HCT116 (cell line): ENCODE results near the gene GRIN2A. TPM values are rescaled to one million over a fixed set of nuclear protein-coding genes. Genes with fewer than 3 reads are reported as not detected.

Experiments used
- ATAC-seq: fragments of 200-7000 bp; cut with Tn5 transposase; 2 replicates; pipeline ENCODE4 v1.9.1; 2020; ENCODE audit warnings: mild to moderate bottlenecking, moderate library complexity
- BruUV-seq: library from RNA; stranded (reverse); fragments of 400-500 nt; replicated peaks from 2 replicates; lab custom pipeline; 2021; lab: Mats Ljungman, UMichigan
- CTCF ChIA-PET: fragments of 300-600 bp; sonication (Branson Sonifier 250); formaldehyde crosslinking; loops from one replicate; lab custom pipeline; 2021; ENCODE audit warnings: antibody characterized with exemption; lab: Charles Lee
- POLR2A ChIA-PET: fragments of 300-600, 350-600 bp; sonication (Branson Sonifier 250); formaldehyde crosslinking; loops from one replicate; lab custom pipeline; 2021; ENCODE audit warnings: antibody characterized with exemption; lab: Charles Lee
- RAD21 ChIA-PET, 2 experiments: fragments of 300-600 bp; sonication (Branson Sonifier 250); formaldehyde crosslinking; loops; one replicate each; lab custom pipeline; 2023; ENCODE audit warnings: low total read pairs in 2 of 2; ENCODE audit not compliant: uncharacterized antibody in 2 of 2, unreplicated experiment in 2 of 2, low non-redundant PET in 1 of 2; lab: Charles Lee
- DNase-seq: peaks from one replicate; pipeline ENCODE4 v3.0.0-alpha.2; 2010; ENCODE audit warnings: low read depth, low spot score
- H2AFZ ChIP-seq: fragments of 200-600 bp; shearing (Covaris generic), sonication (generic); 2 replicates; pipeline ENCODE4 v1.6.1; 2017; ENCODE audit warnings: low read depth, mixed run types, mixed read lengths, antibody characterized with exemption, low read length; ENCODE audit not compliant: poor library complexity, severe bottlenecking
- H3K27ac ChIP-seq: 2 replicates; pipeline ENCODE4 v1.5.1; 2012; ENCODE audit warnings: low read depth, low read length
- H3K27me3 ChIP-seq: fragments of 200-600 bp; sonication (generic); 2 replicates; pipeline ENCODE4 v1.6.1; 2016; ENCODE audit warnings: mixed run types, low read length, mixed read lengths; ENCODE audit not compliant: insufficient read depth
- H3K36me3 ChIP-seq, 2 experiments: fragments of 200-500 bp in 1 of 2; fragments of 200-600 bp in 1 of 2; sonication (Bioruptor generic) in 1 of 2; sonication (generic) in 1 of 2; 2 replicates each; pipeline versions ENCODE4 v1.5.1 to v1.6.1; 2014 to 2016; ENCODE audit warnings: low read length in 2 of 2, inconsistent platforms in 1 of 2, mixed read lengths in 1 of 2, mixed run types in 1 of 2; ENCODE audit not compliant: insufficient read depth in 2 of 2, control insufficient read depth in 1 of 2
- H3K4me1 ChIP-seq, 2 experiments: fragments of 200-600 bp in 1 of 2; sonication (generic) in 1 of 2; 2 replicates each; pipeline versions ENCODE4 v1.5.1 to v1.6.1; 2012 to 2017; ENCODE audit warnings: low read length in 2 of 2, inconsistent platforms in 1 of 2, mild to moderate bottlenecking in 1 of 2, mixed read lengths in 1 of 2, mixed run types in 1 of 2, moderate library complexity in 1 of 2; ENCODE audit not compliant: insufficient read depth in 2 of 2, control insufficient read depth in 1 of 2
- H3K4me2 ChIP-seq: fragments of 200-600 bp; sonication (generic); 2 replicates; pipeline ENCODE4 v1.6.1; 2017; ENCODE audit warnings: mixed run types, low read length, mixed read lengths
- H3K4me3 ChIP-seq, 2 experiments: fragments of 200-600 bp in 1 of 2; sonication (generic) in 1 of 2; replicated peaks in 1 of 2; 2 replicates each; pipeline ENCODE4 v1.5.1; 2011 to 2016; ENCODE audit warnings: low read length in 2 of 2, control low read depth in 1 of 2, low read depth in 1 of 2, mild to moderate bottlenecking in 1 of 2, mixed read lengths in 1 of 2, mixed run types in 1 of 2
- H3K79me2 ChIP-seq: fragments of 200-600 bp; sonication (generic); 2 replicates; pipeline ENCODE4 v1.6.1; 2017; ENCODE audit warnings: mild to moderate bottlenecking, mixed run types, low read length, moderate library complexity, mixed read lengths; ENCODE audit not compliant: insufficient read depth
- H3K9ac ChIP-seq: fragments of 200-600 bp; sonication (generic); 2 replicates; pipeline ENCODE4 v1.6.1; 2016; ENCODE audit warnings: low read length, mixed read lengths
- H3K9me2 ChIP-seq: fragments of 200-600 bp; sonication (generic), shearing (Covaris generic); 2 replicates; pipeline ENCODE4 v1.6.1; 2017; ENCODE audit warnings: mixed run types, mild to moderate bottlenecking, moderate library complexity; ENCODE audit not compliant: insufficient read depth
- H3K9me3 ChIP-seq, 2 experiments: fragments of 200-500 bp in 1 of 2; fragments of 200-600 bp in 1 of 2; sonication (Bioruptor generic) in 1 of 2; sonication (generic) in 1 of 2; 2 replicates each; pipeline ENCODE4 v1.6.1; 2014 to 2017; ENCODE audit warnings: low read length in 2 of 2, mixed read lengths in 2 of 2, inconsistent platforms in 1 of 2, low read depth in 1 of 2, mild to moderate bottlenecking in 1 of 2, mixed run types in 1 of 2, moderate library complexity in 1 of 2; ENCODE audit not compliant: control insufficient read depth in 1 of 2, insufficient read depth in 1 of 2
- H4K20me1 ChIP-seq: fragments of 200-600 bp; sonication (generic), shearing (Covaris generic); 2 replicates; pipeline ENCODE4 v1.6.1; 2017; ENCODE audit warnings: mixed run types, mild to moderate bottlenecking, moderate library complexity; ENCODE audit not compliant: insufficient read depth
- CBX3 ChIP-seq: IDR thresholded peaks from 2 replicates; pipeline ENCODE4 v1.6.1; 2012; ENCODE audit warnings: low read depth
- CEBPB ChIP-seq: IDR thresholded peaks from 2 replicates; pipeline ENCODE4 v1.6.1; 2012; ENCODE audit warnings: low read depth
- EGR1 ChIP-seq: IDR thresholded peaks from 2 replicates; pipeline ENCODE4 v1.6.1; 2012; ENCODE audit warnings: low read depth
- EZH2phosphoT487 ChIP-seq: fragments of 200-600 bp; IDR thresholded peaks from 2 replicates; pipeline ENCODE4 v1.6.1; 2018; ENCODE audit warnings: antibody characterized with exemption, borderline replicate concordance
- FOSL1 ChIP-seq: IDR thresholded peaks from 2 replicates; pipeline ENCODE4 v1.6.1; 2012; ENCODE audit warnings: low read depth
- JUND ChIP-seq: IDR thresholded peaks from 2 replicates; pipeline ENCODE4 v1.6.1; 2012
- POLR2AphosphoS5 ChIP-seq: IDR thresholded peaks from 2 replicates; pipeline ENCODE4 v1.6.1; 2011; ENCODE audit warnings: mild to moderate bottlenecking, low read depth, low read length, moderate library complexity
- RAD21 ChIP-seq: IDR thresholded peaks from 2 replicates; pipeline ENCODE4 v1.6.1; 2012; ENCODE audit warnings: low read depth, mild to moderate bottlenecking
- SIN3A ChIP-seq: IDR thresholded peaks from 2 replicates; pipeline ENCODE4 v1.6.1; 2012; ENCODE audit warnings: low read depth
- SP1 ChIP-seq: IDR thresholded peaks from 2 replicates; pipeline ENCODE4 v1.6.1; 2012; ENCODE audit warnings: low read depth
- SRF ChIP-seq: IDR thresholded peaks from 2 replicates; pipeline ENCODE4 v1.6.1; 2012; ENCODE audit warnings: low read depth
- TCF7L2 ChIP-seq: IDR thresholded peaks from 2 replicates; pipeline ENCODE4 v1.7.0; 2011; ENCODE audit warnings: borderline replicate concordance, inconsistent platforms; ENCODE audit not compliant: insufficient read depth, insufficient read length; ENCODE audit errors: extremely low read depth
- ZFX ChIP-seq: fragments of 450-650 bp; IDR thresholded peaks from 2 replicates; pipeline ENCODE4 v1.6.1; 2017
- intact Hi-C: fragments of 100-400 bp; cut with micrococcal nuclease; formaldehyde crosslinking; loops from 2 replicates; pipeline ENCODE4 v1.10.0; 2022
- total RNA-seq: library from RNA; stranded (reverse); gene quantifications from one replicate; pipeline ENCODE4 v1.2.1, GENCODE V29; 2021; ENCODE audit not compliant: unreplicated experiment
- TF ChIP-seq, protein P1 (sequence below): IDR thresholded peaks from 2 replicates; pipeline ENCODE4 v1.6.1; 2012
- TF ChIP-seq, protein P2 (sequence below): IDR thresholded peaks from 2 replicates; pipeline ENCODE4 v1.6.1; 2011; ENCODE audit warnings: mild to moderate bottlenecking, low read length, moderate library complexity; ENCODE audit not compliant: insufficient replicate concordance; ENCODE audit errors: extremely low read depth
- TF ChIP-seq, protein P3 (sequence below), 3 experiments: fragments of 200-600 bp in 1 of 3; sonication (generic) in 1 of 3; IDR thresholded peaks in 2 of 3; conservative IDR thresholded peaks in 1 of 3; 2 replicates each; pipeline ENCODE4 v1.5.1; 2012 to 2017; ENCODE audit warnings: low read depth in 2 of 3, low read length in 2 of 3, antibody characterized with exemption in 1 of 3, borderline replicate concordance in 1 of 3, control low read depth in 1 of 3, mild to moderate bottlenecking in 1 of 3, mixed read lengths in 1 of 3, mixed run types in 1 of 3, moderate library complexity in 1 of 3; ENCODE audit not compliant: insufficient read depth in 1 of 3

GRIN2A gene
- total RNA-seq, 1 experiment from 2014 or later, result 0.02 TPM

DNA sequence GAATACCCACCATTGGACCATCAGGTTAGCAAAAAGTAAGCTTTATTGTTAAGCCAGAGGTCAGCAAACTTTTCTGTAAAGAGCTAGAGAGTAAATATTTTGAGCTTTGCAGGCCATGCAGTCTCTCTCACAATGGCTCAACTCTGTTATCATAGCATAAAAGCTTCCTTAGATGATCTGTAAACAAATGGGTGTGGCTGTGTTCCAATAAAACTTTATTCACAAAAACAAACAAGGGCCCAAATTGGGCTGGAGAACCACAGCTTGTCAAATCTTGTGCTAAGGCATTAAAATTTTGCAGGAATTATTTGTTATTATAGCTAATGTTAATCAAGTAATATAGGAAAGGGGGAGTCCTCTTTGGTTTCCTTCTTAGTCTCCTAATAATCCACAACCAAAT, 153.6 kb downstream of the GRIN2A start:
- Histone ChIP-seq H3K9me3 (no peaks in the 10 kb centered on the region), H3K9me2 (no peaks in the 10 kb centered on the region), H3K4me3 (no peak overlapping the region), H3K4me1 (no peaks in the 10 kb centered on the region), H3K27me3 (peaks cover 26% of the 10 kb centered on the region), H3K36me3 (no peaks in the 10 kb centered on the region), H4K20me1 (no peaks in the 10 kb centered on the region), H3K79me2 (no peaks in the 10 kb centered on the region), H3K9ac (no peak overlapping the region), H3K4me2 (no peak overlapping the region), H3K27ac (no peak overlapping the region), H2AFZ (no peak overlapping the region)
- ChIA-PET RAD21 (no interaction called here), CTCF (no interaction called here), POLR2A (no interaction called here)
- ATAC-seq (no peak), DNase-seq (no peak)
- BruUV-seq, result no TSS peak
- intact Hi-C loops, result no loop called here
- no peak for TF ChIP-seq RAD21
- no peak for TF ChIP-seq FOSL1
- TF ChIP-seq SRF, result no peak
- no peak for TF ChIP-seq SP1
- TF ChIP-seq EZH2phosphoT487, result no peak
- no peak for TF ChIP-seq CEBPB
- no peak for TF ChIP-seq POLR2AphosphoS5
- no peak for TF ChIP-seq SIN3A
- TF ChIP-seq ZFX, result no peak
- TF ChIP-seq, protein P1, sequence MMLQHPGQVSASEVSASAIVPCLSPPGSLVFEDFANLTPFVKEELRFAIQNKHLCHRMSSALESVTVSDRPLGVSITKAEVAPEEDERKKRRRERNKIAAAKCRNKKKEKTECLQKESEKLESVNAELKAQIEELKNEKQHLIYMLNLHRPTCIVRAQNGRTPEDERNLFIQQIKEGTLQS, result no peak
- TF ChIP-seq, protein P2, sequence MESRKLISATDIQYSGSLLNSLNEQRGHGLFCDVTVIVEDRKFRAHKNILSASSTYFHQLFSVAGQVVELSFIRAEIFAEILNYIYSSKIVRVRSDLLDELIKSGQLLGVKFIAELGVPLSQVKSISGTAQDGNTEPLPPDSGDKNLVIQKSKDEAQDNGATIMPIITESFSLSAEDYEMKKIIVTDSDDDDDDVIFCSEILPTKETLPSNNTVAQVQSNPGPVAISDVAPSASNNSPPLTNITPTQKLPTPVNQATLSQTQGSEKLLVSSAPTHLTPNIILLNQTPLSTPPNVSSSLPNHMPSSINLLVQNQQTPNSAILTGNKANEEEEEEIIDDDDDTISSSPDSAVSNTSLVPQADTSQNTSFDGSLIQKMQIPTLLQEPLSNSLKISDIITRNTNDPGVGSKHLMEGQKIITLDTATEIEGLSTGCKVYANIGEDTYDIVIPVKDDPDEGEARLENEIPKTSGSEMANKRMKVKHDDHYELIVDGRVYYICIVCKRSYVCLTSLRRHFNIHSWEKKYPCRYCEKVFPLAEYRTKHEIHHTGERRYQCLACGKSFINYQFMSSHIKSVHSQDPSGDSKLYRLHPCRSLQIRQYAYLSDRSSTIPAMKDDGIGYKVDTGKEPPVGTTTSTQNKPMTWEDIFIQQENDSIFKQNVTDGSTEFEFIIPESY, result no peak
- TF ChIP-seq EGR1, result no peak
- TF ChIP-seq TCF7L2, result no peak
- no peak for TF ChIP-seq JUND
- no peak for TF ChIP-seq CBX3
- TF ChIP-seq, protein P3, sequence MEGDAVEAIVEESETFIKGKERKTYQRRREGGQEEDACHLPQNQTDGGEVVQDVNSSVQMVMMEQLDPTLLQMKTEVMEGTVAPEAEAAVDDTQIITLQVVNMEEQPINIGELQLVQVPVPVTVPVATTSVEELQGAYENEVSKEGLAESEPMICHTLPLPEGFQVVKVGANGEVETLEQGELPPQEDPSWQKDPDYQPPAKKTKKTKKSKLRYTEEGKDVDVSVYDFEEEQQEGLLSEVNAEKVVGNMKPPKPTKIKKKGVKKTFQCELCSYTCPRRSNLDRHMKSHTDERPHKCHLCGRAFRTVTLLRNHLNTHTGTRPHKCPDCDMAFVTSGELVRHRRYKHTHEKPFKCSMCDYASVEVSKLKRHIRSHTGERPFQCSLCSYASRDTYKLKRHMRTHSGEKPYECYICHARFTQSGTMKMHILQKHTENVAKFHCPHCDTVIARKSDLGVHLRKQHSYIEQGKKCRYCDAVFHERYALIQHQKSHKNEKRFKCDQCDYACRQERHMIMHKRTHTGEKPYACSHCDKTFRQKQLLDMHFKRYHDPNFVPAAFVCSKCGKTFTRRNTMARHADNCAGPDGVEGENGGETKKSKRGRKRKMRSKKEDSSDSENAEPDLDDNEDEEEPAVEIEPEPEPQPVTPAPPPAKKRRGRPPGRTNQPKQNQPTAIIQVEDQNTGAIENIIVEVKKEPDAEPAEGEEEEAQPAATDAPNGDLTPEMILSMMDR (IDR thresholded peaks at IDR 0.05 in 2 of 3, conservative IDR thresholded peaks at IDR 0.05 in 1 of 3; ENCODE audit: borderline replicate concordance in 1 of 3, insufficient read depth in 1 of 3, low read depth in 2 of 3, low read length in 2 of 3), result no peak
